ENCODE results near the gene CAMSAP1.

CAMSAP1 gene

GRCh38 chr9:135785013-135785575 lies 122.3 kb downstream of the CAMSAP1 start:
- H3K9me3 ChIP-seq, result no peaks in the 10 kb centered on the region
- no peaks in the 10 kb centered on the region for H3K4me1 ChIP-seq (ENCODE audit: control insufficient read depth in 1 of 2, insufficient read depth in 1 of 2, low read depth in 1 of 2, low read length in 1 of 2)
- no peak for TF ChIP-seq CTCF (IDR thresholded peaks at IDR 0.05)
- H3K4me3 ChIP-seq (ENCODE audit: low read depth in 1 of 2, low read length in 1 of 2), result no peak overlapping the region
- no peaks in the 10 kb centered on the region for H3K27me3 ChIP-seq
- no peak overlapping the region for H3K27ac ChIP-seq
- H3K36me3 ChIP-seq, result no peaks in the 10 kb centered on the region

GRCh38 chr9:135783540-135784245 lies 123.7 kb downstream of the CAMSAP1 start:
- Histone ChIP-seq H3K4me1 (ENCODE audit: control insufficient read depth in 1 of 2, insufficient read depth in 1 of 2, low read depth in 1 of 2, low read length in 1 of 2) (no peaks in the 10 kb centered on the region), H3K4me3 (ENCODE audit: low read depth in 1 of 2, low read length in 1 of 2) (no peak overlapping the region), H3K27me3 (no peaks in the 10 kb centered on the region), H3K9me3 (no peaks in the 10 kb centered on the region), H3K36me3 (no peaks in the 10 kb centered on the region), H3K27ac (no peak overlapping the region)
- TF ChIP-seq CTCF (IDR thresholded peaks at IDR 0.05), result no peak

GRCh38 chr9:135782946-135783345 lies 124.4 kb downstream of the CAMSAP1 start:
- no peaks in the 10 kb centered on the region for H3K27me3 ChIP-seq
- no peaks in the 10 kb centered on the region for H3K4me1 ChIP-seq (ENCODE audit: control insufficient read depth in 1 of 2, insufficient read depth in 1 of 2, low read depth in 1 of 2, low read length in 1 of 2)
- no peaks in the 10 kb centered on the region for H3K9me3 ChIP-seq
- no peak for TF ChIP-seq CTCF (IDR thresholded peaks at IDR 0.05)
- no peak overlapping the region for H3K4me3 ChIP-seq (ENCODE audit: low read depth in 1 of 2, low read length in 1 of 2)
- no peak overlapping the region for H3K27ac ChIP-seq
- no peaks in the 10 kb centered on the region for H3K36me3 ChIP-seq

- no peaks in the 10 kb centered on the region for H3K4me1 ChIP-seq (ENCODE audit: control insufficient read depth in 1 of 2, insufficient read depth in 1 of 2, low read depth in 1 of 2, low read length in 1 of 2)
- H3K27ac ChIP-seq, result no peak overlapping the region
- H3K4me3 ChIP-seq (ENCODE audit: low read depth in 1 of 2, low read length in 1 of 2), result no peak overlapping the region
- no peaks in the 10 kb centered on the region for H3K9me3 ChIP-seq
- no peaks in the 10 kb centered on the region for H3K27me3 ChIP-seq
- TF ChIP-seq CTCF (IDR thresholded peaks at IDR 0.05), result no peak
- H3K36me3 ChIP-seq, result no peaks in the 10 kb centered on the region
Observed at GRCh38 chr9:135780626-135781025, 126.7 kb downstream of the CAMSAP1 start.

- Histone ChIP-seq H3K4me3 (ENCODE audit: low read depth in 1 of 2, low read length in 1 of 2) (no peak overlapping the region), H3K4me1 (ENCODE audit: control insufficient read depth in 1 of 2, insufficient read depth in 1 of 2, low read depth in 1 of 2, low read length in 1 of 2) (no peaks in the 10 kb centered on the region), H3K27ac (no peak overlapping the region), H3K36me3 (no peaks in the 10 kb centered on the region), H3K27me3 (no peaks in the 10 kb centered on the region), H3K9me3 (no peaks in the 10 kb centered on the region)
- TF ChIP-seq CTCF (IDR thresholded peaks at IDR 0.05), result no peak
Observed at GRCh38 chr9:135780086-135780485, 127.3 kb downstream of the CAMSAP1 start.
